Gastroesophageal sphincter (tissue), 4 donors: Measurements from ENCODE around the gene MAP6. TPM values are rescaled to one million over a fixed set of nuclear protein-coding genes. Genes with fewer than 3 reads are reported as not detected.
A peak's percentile ranks its signal among the peaks of the same experiment; 100 is the strongest.

Experiments used
- ATAC-seq: fragments of 150-250 bp; one replicate; pipeline ENCODE4 v1.9.1; 2016; ENCODE audit warnings: mild to moderate bottlenecking, moderate library complexity
- H3K27ac ChIP-seq, 4 donors: fragments of 200-600 bp; sonication (generic) in 3 of 4; 1 replicate in 3 of 4; 2 replicates in 1 of 4; pipeline ENCODE4 v1.5.1; 2016 to 2019
- H3K27me3 ChIP-seq: fragments of 200-600 bp; sonication (generic); one replicate; pipeline ENCODE4 v1.5.1; 2019
- H3K36me3 ChIP-seq, 2 donors: fragments of 200-600 bp; sonication (generic); one replicate each; pipeline ENCODE4 v1.5.1; 2019; ENCODE audit warnings: control low read depth in 1 of 2
- H3K4me1 ChIP-seq, 3 donors: fragments of 200-600 bp; sonication (generic); 1 replicate in 2 of 3; 2 replicates in 1 of 3; pipeline ENCODE4 v1.5.1; 2016 to 2019; ENCODE audit warnings: control low read depth in 2 of 3
- H3K4me3 ChIP-seq, 2 donors: fragments of 200-600 bp; sonication (generic); one replicate each; pipeline ENCODE4 v1.5.1; 2019; ENCODE audit warnings: mild to moderate bottlenecking in 1 of 2, moderate library complexity in 1 of 2
- H3K9me3 ChIP-seq, 3 donors: fragments of 200-600 bp; sonication (generic); one replicate each; pipeline ENCODE4 v1.5.1; 2017 to 2019; ENCODE audit warnings: control low read depth in 2 of 3
- EP300 ChIP-seq: sonication (generic); formaldehyde crosslinking; IDR thresholded peaks from one replicate; pipeline ENCODE4 v1.6.1; 2017; ENCODE audit warnings: antibody characterized with exemption, mild to moderate bottlenecking
- POLR2A ChIP-seq, 2 donors: fragments of 450-650 bp; IDR thresholded peaks; one replicate each; pipeline ENCODE4 v1.6.1; 2017; ENCODE audit warnings: antibody characterized with exemption in 2 of 2, mild to moderate bottlenecking in 2 of 2, moderate library complexity in 1 of 2
- POLR2AphosphoS5 ChIP-seq: sonication (generic); formaldehyde crosslinking; IDR thresholded peaks from one replicate; pipeline ENCODE4 v1.6.1; 2017; ENCODE audit warnings: antibody characterized with exemption
- WGBS, 2 donors: methylation state at CpG; one replicate each; pipeline ENCODE4 v1.1.5; 2018; ENCODE audit warnings: low coverage in 1 of 2; 5-methylcytosine and 5-hydroxymethylcytosine counted together
- total RNA-seq, 4 donors: library from RNA; depleted of rRNA; stranded (reverse); fragments of >200 nt; gene quantifications; one replicate each; pipeline ENCODE4 v1.1.0, GENCODE V29; 2016
- TF ChIP-seq, protein P1 (sequence below), 4 experiments: fragments of 200-600 bp in 2 of 4; fragments of 450-650 bp in 2 of 4; sonication (generic) in 1 of 4; IDR thresholded peaks; one replicate each; pipeline ENCODE4 v1.5.1; 2017 to 2019; ENCODE audit warnings: antibody characterized with exemption in 4 of 4, mild to moderate bottlenecking in 2 of 4, moderate library complexity in 2 of 4

The MAP6 gene
- total RNA-seq, 4 donors from 2014 or later = 23.3 to 35.5 (median 25.5) TPM

DNA sequence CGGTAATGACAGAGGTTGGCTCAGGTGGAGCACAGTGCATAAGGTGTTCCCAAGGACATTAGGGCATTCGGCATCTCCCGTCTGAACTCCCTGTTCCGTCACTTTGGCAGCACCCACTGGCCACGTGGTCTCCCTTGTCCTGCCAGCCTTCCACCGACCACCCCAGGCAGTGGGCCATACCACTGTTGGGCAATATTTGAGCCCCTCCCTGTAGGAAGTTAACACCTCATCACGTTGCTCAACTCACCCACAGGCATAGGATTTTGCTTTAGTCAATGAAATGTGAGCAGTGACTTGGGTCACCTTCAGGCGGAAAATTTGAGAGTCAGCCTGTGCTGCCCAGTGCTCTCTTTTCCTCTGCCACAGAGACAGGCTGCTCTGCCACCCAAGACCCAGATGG lies 62.7 kb downstream of the MAP6 start:
- Histone ChIP-seq H3K4me1 (no peaks in the 10 kb centered on the region), H3K4me3 (no peak overlapping the region), H3K27ac (no peak overlapping the region), H3K9me3 (no peaks in the 10 kb centered on the region), H3K27me3 (no peaks in the 10 kb centered on the region), H3K36me3 (peaks cover 0 to 36% of the 10 kb centered on the region in 2 donors)
- 95 to 96% methylated on average over 6 to 7 of the region's 8 CpGs for WGBS, 2 donors
- no peak for ATAC-seq
- TF ChIP-seq, protein P1, sequence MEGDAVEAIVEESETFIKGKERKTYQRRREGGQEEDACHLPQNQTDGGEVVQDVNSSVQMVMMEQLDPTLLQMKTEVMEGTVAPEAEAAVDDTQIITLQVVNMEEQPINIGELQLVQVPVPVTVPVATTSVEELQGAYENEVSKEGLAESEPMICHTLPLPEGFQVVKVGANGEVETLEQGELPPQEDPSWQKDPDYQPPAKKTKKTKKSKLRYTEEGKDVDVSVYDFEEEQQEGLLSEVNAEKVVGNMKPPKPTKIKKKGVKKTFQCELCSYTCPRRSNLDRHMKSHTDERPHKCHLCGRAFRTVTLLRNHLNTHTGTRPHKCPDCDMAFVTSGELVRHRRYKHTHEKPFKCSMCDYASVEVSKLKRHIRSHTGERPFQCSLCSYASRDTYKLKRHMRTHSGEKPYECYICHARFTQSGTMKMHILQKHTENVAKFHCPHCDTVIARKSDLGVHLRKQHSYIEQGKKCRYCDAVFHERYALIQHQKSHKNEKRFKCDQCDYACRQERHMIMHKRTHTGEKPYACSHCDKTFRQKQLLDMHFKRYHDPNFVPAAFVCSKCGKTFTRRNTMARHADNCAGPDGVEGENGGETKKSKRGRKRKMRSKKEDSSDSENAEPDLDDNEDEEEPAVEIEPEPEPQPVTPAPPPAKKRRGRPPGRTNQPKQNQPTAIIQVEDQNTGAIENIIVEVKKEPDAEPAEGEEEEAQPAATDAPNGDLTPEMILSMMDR (IDR thresholded peaks at IDR 0.05) = no peak
- no peak for TF ChIP-seq POLR2A (IDR thresholded peaks at IDR 0.05)
- TF ChIP-seq POLR2AphosphoS5 = no peak
- TF ChIP-seq EP300 = no peak

DNA sequence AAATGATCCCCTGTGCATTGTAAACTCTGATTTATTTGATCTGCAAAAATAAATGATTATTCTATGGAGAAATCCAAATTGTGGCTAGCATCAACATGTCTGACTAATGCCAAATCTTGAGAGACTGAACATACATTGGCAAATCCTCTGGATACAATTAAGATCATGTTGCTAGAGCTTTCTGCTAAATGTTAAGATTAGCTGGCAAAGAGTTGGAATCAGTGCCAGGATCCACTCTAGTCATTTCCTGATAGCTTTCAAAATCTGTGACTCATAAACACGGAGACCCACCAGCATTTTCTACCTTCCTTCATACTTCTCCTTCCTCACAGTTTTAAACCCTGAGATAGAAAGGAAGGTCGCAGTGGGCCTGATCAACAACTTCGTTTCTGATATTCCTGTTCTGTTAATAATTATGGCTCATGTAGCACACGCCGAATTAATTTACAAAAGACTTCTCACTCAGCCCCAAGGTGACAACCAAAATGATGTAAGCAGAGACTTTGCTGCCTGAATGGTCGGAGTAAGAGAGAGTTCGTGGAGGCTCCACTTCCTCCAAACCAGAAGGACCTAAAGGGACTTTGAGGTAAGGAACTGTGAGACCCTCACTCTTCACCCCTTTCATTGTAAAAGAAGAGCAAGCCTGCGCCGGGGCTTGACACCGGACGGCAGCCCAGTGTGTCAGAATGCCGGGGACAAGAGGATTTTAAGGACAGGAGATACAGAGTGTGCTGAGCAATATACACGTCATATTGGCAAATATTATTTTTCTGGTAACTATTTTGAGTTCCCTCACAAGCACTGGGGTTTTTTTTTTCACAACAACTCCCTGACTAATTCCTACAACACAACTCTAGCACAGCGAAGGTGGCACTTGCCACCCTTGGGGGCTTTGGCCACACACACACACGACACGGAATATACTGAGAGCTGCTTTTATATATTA lies 64.8 kb downstream of the MAP6 start:
- H3K4me1 ChIP-seq = no peaks in the 10 kb centered on the region
- H3K27me3 ChIP-seq = no peaks in the 10 kb centered on the region
- no peak for ATAC-seq
- TF ChIP-seq EP300 = no peak
- TF ChIP-seq POLR2AphosphoS5 = peak; percentile 70
- no peak for TF ChIP-seq POLR2A (IDR thresholded peaks at IDR 0.05)
- TF ChIP-seq, protein P1 (IDR thresholded peaks at IDR 0.05) = no peak
- no peaks in the 10 kb centered on the region for H3K9me3 ChIP-seq
- peaks cover 0 to 36% of the 10 kb centered on the region in 2 donors for H3K36me3 ChIP-seq
- no peak overlapping the region for H3K27ac ChIP-seq
- 81 to 87% methylated on average over 11 to 12 of the region's 16 CpGs for WGBS, 2 donors
- H3K4me3 ChIP-seq = no peak overlapping the region

DNA sequence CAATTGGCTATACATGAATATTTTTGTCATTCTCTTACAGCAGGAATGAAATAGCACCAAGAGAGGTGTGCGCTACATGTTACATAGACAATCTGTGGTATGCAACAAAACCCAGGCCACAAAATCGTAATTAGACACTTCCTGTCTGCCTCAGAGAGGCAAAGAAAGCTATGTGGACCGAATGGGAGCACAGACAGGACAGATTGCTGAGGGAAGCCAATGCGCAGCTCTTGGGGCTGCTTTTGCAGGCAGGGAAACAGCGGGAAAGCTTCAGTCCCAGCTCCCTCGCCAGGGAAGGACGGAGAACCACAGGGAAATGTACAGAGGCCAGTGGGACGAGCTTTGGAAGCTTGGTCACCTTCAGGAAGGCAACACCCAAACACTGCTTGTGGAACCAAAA lies 65.9 kb downstream of the MAP6 start:
- ATAC-seq = no peak
- H3K27ac ChIP-seq = no peak overlapping the region

DNA sequence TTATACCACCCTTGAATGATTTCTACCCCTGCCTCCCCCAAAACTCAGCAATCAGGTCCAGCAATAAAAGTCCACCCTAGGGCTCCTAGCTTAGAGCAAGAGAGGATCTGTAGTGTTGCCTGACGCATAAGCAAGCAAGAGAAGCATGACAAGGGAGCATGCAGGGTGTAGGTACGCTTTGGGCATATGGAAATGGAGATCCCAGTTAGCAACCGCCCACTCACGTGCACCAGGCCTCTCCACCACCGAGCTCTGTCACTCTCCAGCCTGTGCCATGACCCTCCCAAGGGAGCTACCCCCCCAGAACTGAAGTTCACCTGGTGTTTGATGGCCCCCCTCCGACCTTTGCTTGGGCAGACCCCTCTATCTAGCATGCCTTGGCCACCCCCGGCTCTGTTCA lies 67.3 kb downstream of the MAP6 start:
- ATAC-seq = no peak
- Histone ChIP-seq H3K4me3 (no peak overlapping the region), H3K27me3 (no peaks in the 10 kb centered on the region), H3K27ac (no peak overlapping the region), H3K4me1 (peaks cover 0 to 12% (median 0%) of the 10 kb centered on the region in 3 donors), H3K36me3 (peaks cover 0 to 28% of the 10 kb centered on the region in 2 donors), H3K9me3 (no peaks in the 10 kb centered on the region)
- 83 to 100% methylated on average over 1 to 3 of the region's 7 CpGs for WGBS, 2 donors
- TF ChIP-seq, protein P1 (IDR thresholded peaks at IDR 0.05) = no peak
- TF ChIP-seq POLR2AphosphoS5 = no peak
- TF ChIP-seq EP300 = no peak
- no peak for TF ChIP-seq POLR2A (IDR thresholded peaks at IDR 0.05)

More for the DNA sequence above, 65.9 kb downstream of the MAP6 start:
- Histone ChIP-seq H3K27me3 (no peaks in the 10 kb centered on the region), H3K4me1 (peaks cover 0 to 8% (median 0%) of the 10 kb centered on the region in 3 donors), H3K36me3 (peaks cover 0 to 36% of the 10 kb centered on the region in 2 donors), H3K9me3 (no peaks in the 10 kb centered on the region), H3K4me3 (no peak overlapping the region)
- TF ChIP-seq POLR2AphosphoS5 = no peak
- TF ChIP-seq, protein P1 (IDR thresholded peaks at IDR 0.05) = no peak
- no peak for TF ChIP-seq POLR2A (IDR thresholded peaks at IDR 0.05)
- TF ChIP-seq EP300 = no peak
- 82 to 83% methylated on average over 4 to 7 of the region's 8 CpGs for WGBS, 2 donors
